Central memory CD8-positive, alpha-beta T cell (primary cell): ENCODE data around the gene OR2D3.
"Not testable (repeated sequence)": the region's sequence is repeated elsewhere in the genome, so short reads cannot be mapped to it uniquely, and the experiment has no call there.

Experiments
- ATAC-seq: fragments of 150-1000 bp; cut with Tn5 transposase; replicated peaks from 2 replicates; pipeline ENCODE4 v1.10.0; 2022; ENCODE audit warnings: mild to moderate bottlenecking, moderate FRiP score, moderate number of reproducible peaks; ENCODE audit not compliant: poor library complexity, severe bottlenecking; ENCODE audit errors: extremely low read depth
- DNase-seq, 2 donors: peaks; one replicate each; pipeline ENCODE4 v3.0.0; 2021; ENCODE audit warnings: low spot score in 2 of 2
- H3K27ac Mint-ChIP-seq: one replicate; pipeline ENCODE4 v1.8.0; 2022; ENCODE audit warnings: low read depth, mild to moderate bottlenecking, moderate library complexity, mixed read lengths
- H3K27me3 Mint-ChIP-seq: one replicate; pipeline ENCODE4 v1.8.0; 2022; ENCODE audit warnings: mixed read lengths
- H3K36me3 Mint-ChIP-seq: one replicate; pipeline ENCODE4 v1.8.0; 2022; ENCODE audit warnings: mild to moderate bottlenecking, moderate library complexity, mixed read lengths; ENCODE audit not compliant: insufficient read depth
- H3K4me1 Mint-ChIP-seq: one replicate; pipeline ENCODE4 v1.8.0; 2022; ENCODE audit warnings: mixed read lengths
- H3K4me3 Mint-ChIP-seq: one replicate; pipeline ENCODE4 v1.8.0; 2022; ENCODE audit warnings: mild to moderate bottlenecking, moderate library complexity, mixed read lengths
- H3K9me3 Mint-ChIP-seq: one replicate; pipeline ENCODE4 v1.8.0; 2022; ENCODE audit warnings: mixed read lengths

The OR2D3 gene

DNA sequence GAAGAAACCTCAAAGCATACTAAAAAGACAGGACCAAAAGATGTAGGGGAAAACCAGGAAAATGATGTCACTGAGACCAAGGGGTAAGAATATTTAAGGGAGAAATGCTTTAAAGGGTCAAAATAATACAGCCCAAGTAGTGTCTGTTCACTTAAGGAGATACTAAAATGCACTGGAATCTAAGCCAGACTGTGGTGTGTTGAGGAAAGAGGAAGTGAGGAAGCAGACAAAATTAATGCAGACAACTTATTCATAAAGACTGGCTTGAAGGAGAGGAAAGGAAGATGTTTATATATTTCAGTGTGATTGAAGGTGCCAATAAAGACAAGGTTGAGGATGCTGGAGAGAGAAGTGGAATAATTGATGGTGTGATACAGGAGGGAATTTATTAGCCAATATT lies 21.2 kb downstream of the OR2D3 start:
- Mint-ChIP-seq H3K4me3 (no peak overlapping the region), H3K27ac (no peak overlapping the region)
- DNase-seq, result no peak

DNA sequence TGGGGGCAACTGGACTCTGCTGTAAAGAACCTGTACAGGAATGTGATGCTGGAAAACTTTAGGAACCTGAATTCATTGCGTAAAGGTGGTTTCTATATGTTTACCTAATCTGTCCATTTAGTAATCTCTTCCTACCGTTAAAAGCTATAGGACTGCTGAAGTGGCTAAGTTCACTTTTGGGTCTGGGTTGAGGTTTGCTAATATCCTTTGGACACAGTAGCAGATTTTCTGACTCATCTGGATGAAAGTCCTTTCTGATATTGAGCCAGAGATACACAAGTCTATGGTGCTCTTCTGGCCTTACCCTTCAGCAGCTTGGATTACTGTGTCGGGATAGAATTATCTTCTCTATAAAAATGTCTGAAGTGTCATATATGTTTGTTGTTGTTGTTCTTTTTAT lies 22.3 kb downstream of the OR2D3 start:
- H3K27me3 Mint-ChIP-seq, result no peaks in the 10 kb centered on the region
- H3K27ac Mint-ChIP-seq, result no peak overlapping the region
- DNase-seq, result no peak
- peaks cover 2% of the 10 kb centered on the region for H3K36me3 Mint-ChIP-seq
- H3K4me3 Mint-ChIP-seq, result no peak overlapping the region
- no peak for ATAC-seq
- H3K4me1 Mint-ChIP-seq, result no peaks in the 10 kb centered on the region
- no peaks in the 10 kb centered on the region for H3K9me3 Mint-ChIP-seq

More for the DNA sequence above, 21.2 kb downstream of the OR2D3 start:
- no peaks in the 10 kb centered on the region for H3K9me3 Mint-ChIP-seq
- H3K4me1 Mint-ChIP-seq, result no peaks in the 10 kb centered on the region
- H3K36me3 Mint-ChIP-seq, result peaks cover 2% of the 10 kb centered on the region
- no peaks in the 10 kb centered on the region for H3K27me3 Mint-ChIP-seq
- ATAC-seq, result no peak

DNA sequence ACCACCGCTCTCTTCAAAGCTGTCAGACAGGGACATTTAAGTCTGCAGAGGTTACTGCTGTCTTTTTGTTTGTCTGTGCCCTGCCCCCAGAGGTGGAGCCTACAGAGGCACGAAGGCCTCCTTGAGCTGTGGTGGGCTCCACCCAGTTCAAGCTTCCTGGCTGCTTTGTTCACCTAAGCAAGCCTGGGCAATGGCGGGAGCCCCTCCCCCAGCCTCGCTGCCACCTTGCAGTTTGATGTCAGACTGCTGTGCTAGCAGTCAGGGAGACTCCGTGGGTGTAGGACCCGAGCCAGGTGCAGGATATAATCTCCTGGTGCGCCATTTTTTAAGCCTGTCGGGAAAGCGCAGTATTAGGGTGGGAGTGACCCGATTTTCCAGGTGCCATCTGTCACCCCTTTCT lies 33.4 kb downstream of the OR2D3 start:
- not testable (repeated sequence) for H3K27me3 Mint-ChIP-seq, H3K9me3 Mint-ChIP-seq, H3K4me1 Mint-ChIP-seq, H3K36me3 Mint-ChIP-seq, DNase-seq, H3K27ac Mint-ChIP-seq, ATAC-seq, H3K4me3 Mint-ChIP-seq

DNA sequence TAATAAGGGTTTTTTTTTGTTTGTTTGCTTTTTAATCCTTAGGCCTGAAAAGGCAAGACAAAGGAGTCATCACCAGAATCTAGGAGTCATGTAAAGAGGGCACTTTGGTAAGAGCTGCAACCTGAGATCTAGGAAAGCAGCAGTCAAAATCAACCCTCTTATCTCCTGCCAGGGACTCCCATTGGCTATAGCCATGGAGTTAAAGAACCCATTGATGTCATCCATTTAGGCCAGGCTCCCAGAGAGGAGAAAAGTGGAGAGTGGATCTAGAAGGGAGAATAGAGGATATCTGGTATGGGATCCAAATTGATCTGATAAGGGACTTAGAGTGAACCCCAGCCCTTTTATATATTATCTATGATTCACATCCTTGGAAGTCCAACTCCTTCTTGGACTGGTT lies 41.3 kb downstream of the OR2D3 start:
- Mint-ChIP-seq H3K4me1 (no peaks in the 10 kb centered on the region), H3K27me3 (no peaks in the 10 kb centered on the region), H3K27ac (no peak overlapping the region), H3K9me3 (no peaks in the 10 kb centered on the region), H3K36me3 (no peaks in the 10 kb centered on the region), H3K4me3 (no peak overlapping the region)
- ATAC-seq (no peak), DNase-seq (no peak)

DNA sequence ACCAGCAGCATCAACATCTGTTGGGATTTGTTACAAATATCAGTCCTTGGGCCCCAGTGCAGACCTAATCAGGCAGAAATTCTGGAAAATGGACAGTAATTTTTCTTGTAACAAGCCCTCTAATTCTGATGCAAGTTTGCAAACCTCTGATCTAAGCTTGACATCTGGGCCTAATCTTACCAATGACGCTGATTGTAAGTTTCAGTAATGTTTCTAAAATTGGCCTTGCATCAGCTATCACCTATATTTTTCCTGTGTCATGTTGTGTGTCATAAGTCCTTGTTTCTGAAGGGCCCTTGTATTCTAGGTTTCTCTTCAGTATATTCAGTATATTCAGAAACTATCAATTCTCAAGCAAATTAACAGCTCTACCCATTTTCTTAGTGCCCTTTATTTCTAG lies 41.9 kb downstream of the OR2D3 start:
- no peaks in the 10 kb centered on the region for H3K27me3 Mint-ChIP-seq
- H3K27ac Mint-ChIP-seq, result no peak overlapping the region
- H3K9me3 Mint-ChIP-seq, result no peaks in the 10 kb centered on the region
- no peaks in the 10 kb centered on the region for H3K36me3 Mint-ChIP-seq
- H3K4me1 Mint-ChIP-seq, result no peaks in the 10 kb centered on the region
- no peak overlapping the region for H3K4me3 Mint-ChIP-seq
- DNase-seq (no peak), ATAC-seq (no peak)

DNA sequence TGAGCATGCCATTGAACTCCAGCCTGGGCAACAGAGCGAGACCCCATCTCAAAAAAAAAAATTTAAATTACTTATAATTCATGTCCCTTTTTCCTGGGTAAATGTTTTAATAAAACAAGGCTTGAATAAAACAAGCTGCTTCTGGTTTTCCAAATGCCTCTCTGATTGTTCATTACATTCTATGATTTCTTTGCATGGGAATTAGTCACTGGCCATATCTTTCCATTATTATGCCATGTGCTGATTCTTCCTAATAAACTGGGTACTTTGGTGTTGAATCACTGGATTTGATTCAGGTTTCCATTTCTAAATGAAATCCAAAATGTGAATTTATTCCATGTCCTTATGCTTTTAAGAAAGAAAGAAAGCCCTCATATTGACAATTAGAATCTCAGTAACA lies 48.0 kb downstream of the OR2D3 start:
- H3K9me3 Mint-ChIP-seq, result no peaks in the 10 kb centered on the region
- ATAC-seq (no peak), DNase-seq (no peak)
- H3K4me3 Mint-ChIP-seq, result no peak overlapping the region
- H3K27me3 Mint-ChIP-seq, result no peaks in the 10 kb centered on the region
- H3K4me1 Mint-ChIP-seq, result no peaks in the 10 kb centered on the region
- H3K27ac Mint-ChIP-seq, result no peak overlapping the region
- no peaks in the 10 kb centered on the region for H3K36me3 Mint-ChIP-seq

DNA sequence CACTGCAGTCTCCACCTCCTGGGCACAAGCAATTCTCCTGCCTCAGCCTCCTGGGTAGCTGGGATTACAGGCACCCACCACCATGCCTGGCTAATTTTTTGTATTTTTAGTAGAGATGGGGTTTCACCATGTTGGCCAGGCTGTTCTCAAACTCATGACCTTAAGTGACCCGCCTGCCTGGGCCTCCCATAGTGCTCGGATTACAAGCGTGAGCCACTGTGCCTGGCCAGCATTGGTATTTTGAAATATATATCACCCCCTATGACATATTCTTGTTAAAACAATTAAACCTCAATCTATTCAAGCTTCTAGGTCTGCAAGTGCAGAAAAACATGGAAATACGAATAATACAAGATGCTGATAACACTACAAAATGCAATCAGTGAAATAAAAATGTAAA lies 49.1 kb downstream of the OR2D3 start:
- not testable (repeated sequence) for H3K27ac Mint-ChIP-seq, DNase-seq, H3K4me3 Mint-ChIP-seq, H3K9me3 Mint-ChIP-seq, H3K27me3 Mint-ChIP-seq, H3K36me3 Mint-ChIP-seq, ATAC-seq, H3K4me1 Mint-ChIP-seq
